Uterus (tissue), 2 donors: Measurements from ENCODE around the gene RPS17.

Experiments used
- CTCF ChIP-seq, 4 experiments: fragments of 200-600 bp in 2 of 4; fragments of 450-650 bp in 2 of 4; sonication (generic) in 2 of 4; IDR thresholded peaks; one replicate each; pipeline ENCODE4 v1.5.1; 2016 to 2019; ENCODE audit warnings: antibody characterized with exemption in 4 of 4, mild to moderate bottlenecking in 2 of 4, moderate library complexity in 1 of 4
- POLR2A ChIP-seq, 2 donors: fragments of 450-650 bp; IDR thresholded peaks; one replicate each; pipeline ENCODE4 v1.6.1; 2016; ENCODE audit warnings: antibody characterized with exemption in 2 of 2, mild to moderate bottlenecking in 1 of 2, moderate library complexity in 1 of 2

- TF ChIP-seq CTCF (IDR thresholded peaks at IDR 0.05) (no peak), POLR2A (IDR thresholded peaks at IDR 0.05) (no peak)
Observed at GRCh38 chr15:82567661-82568060, 27.4 kb upstream of the RPS17 start.
